Fibroblast of mammary gland (primary cell): ENCODE data around the gene PAXIP1.

Experiments used
- DNase-seq: peaks from one replicate; pipeline ENCODE4 v3.0.0-alpha.2; 2010; ENCODE audit warnings: low read depth
- H3K4me3 ChIP-seq: 2 replicates; pipeline ENCODE4 v1.5.1; 2011; ENCODE audit warnings: low read depth, mild to moderate bottlenecking, low read length, moderate library complexity; ENCODE audit not compliant: control insufficient read depth
- CTCF ChIP-seq: conservative IDR thresholded peaks from 2 replicates; pipeline ENCODE4 v1.5.1; 2011; ENCODE audit warnings: low read depth, low read length, inconsistent platforms; ENCODE audit not compliant: control insufficient read depth, insufficient read depth

The PAXIP1 gene

GRCh38 chr7:154996756-154997155 lies 6.2 kb downstream of the PAXIP1 start:
- no peak for TF ChIP-seq CTCF
- no peak for DNase-seq
- no peak overlapping the region for H3K4me3 ChIP-seq

- no peak for DNase-seq
- TF ChIP-seq CTCF, result no peak
- H3K4me3 ChIP-seq, result no peak overlapping the region
Measured at GRCh38 chr7:154996101-154996500, 6.8 kb downstream of the PAXIP1 start.

GRCh38 chr7:154994996-154995395 lies 7.9 kb downstream of the PAXIP1 start:
- no peak for TF ChIP-seq CTCF
- H3K4me3 ChIP-seq, result no peak overlapping the region
- no peak for DNase-seq

GRCh38 chr7:154990964-154991540 lies 11.9 kb downstream of the PAXIP1 start:
- H3K4me3 ChIP-seq, result no peak overlapping the region
- no peak for DNase-seq
- TF ChIP-seq CTCF, result no peak

- TF ChIP-seq CTCF, result no peak
- no peak for DNase-seq
- H3K4me3 ChIP-seq, result no peak overlapping the region
Measured at GRCh38 chr7:154987571-154987970, 15.4 kb downstream of the PAXIP1 start.

GRCh38 chr7:154986200-154986945 lies 16.6 kb downstream of the PAXIP1 start:
- no peak for TF ChIP-seq CTCF
- no peak overlapping the region for H3K4me3 ChIP-seq
- DNase-seq, result no peak
